Measurements from ENCODE around the gene GPC5.

GPC5 gene

GRCh38 chr13:91359631-91360030 is 38.8 kb upstream of the GPC5 start:
- H3K27ac ChIP-seq, result no peak overlapping the region
- H3K4me3 ChIP-seq, result no peak overlapping the region
- no peak for TF ChIP-seq CTCF (IDR thresholded peaks at IDR 0.05)
- no peak for DNase-seq (ENCODE audit: low spot score)

GRCh38 chr13:91360246-91360751 is 38.1 kb upstream of the GPC5 start:
- DNase-seq (ENCODE audit: low spot score), result no peak
- TF ChIP-seq CTCF (IDR thresholded peaks at IDR 0.05), result no peak
- no peak overlapping the region for H3K4me3 ChIP-seq
- no peak overlapping the region for H3K27ac ChIP-seq

- H3K4me3 ChIP-seq, result no peak overlapping the region
Observed at GRCh38 chr13:91361755-91362271, 36.6 kb upstream of the GPC5 start.

DNA sequence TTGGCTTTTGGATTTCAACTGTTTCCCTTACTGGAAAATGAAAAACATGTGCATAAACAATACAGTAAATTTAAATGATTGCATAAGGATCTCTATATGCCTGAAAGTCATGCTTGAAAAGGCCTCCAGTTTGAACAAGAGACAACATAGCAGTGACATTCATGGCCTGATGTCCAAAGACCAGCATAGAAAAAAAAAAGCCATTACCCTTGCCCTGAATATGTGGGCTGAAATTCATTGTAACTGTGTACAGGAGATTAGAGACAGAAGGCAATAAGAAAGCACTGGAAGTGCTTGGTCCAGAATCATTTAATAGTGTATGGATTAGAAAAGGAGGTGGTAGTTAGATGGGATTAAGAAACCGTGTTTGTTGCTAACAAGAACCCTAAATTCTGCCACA is 35.5 kb upstream of the GPC5 start:
- DNase-seq (ENCODE audit: low spot score), result no peak
- Histone ChIP-seq H3K27ac (no peak overlapping the region), H3K4me3 (no peak overlapping the region)
- no peak for TF ChIP-seq CTCF (IDR thresholded peaks at IDR 0.05)

More at GRCh38 chr13:91361755-91362271, 36.6 kb upstream of the GPC5 start:
- TF ChIP-seq CTCF (IDR thresholded peaks at IDR 0.05), result no peak
- no peak overlapping the region for H3K27ac ChIP-seq
- DNase-seq (ENCODE audit: low spot score), result no peak

DNA sequence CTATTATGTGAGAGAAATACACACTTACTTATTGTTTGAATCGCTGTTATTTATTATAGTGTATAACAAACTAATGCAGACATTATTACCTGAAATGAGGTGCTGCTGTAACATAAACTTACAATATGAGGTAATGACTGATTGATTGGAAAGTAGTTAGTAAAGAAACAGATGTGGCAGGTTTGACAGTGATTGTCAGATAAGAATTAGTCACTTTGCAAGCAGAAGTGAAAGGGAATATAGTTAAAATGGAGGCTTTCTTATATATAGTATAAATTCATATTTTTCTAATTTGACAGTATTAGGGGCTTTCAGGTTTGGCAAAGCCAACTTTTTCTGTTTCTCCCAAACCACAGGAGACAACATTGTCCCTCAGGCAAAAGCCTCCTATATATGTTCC is 30.3 kb upstream of the GPC5 start:
- Histone ChIP-seq H3K27ac (no peak overlapping the region), H3K4me3 (no peak overlapping the region)
- no peak for TF ChIP-seq CTCF (IDR thresholded peaks at IDR 0.05)
- DNase-seq (ENCODE audit: low spot score), result no peak

DNA sequence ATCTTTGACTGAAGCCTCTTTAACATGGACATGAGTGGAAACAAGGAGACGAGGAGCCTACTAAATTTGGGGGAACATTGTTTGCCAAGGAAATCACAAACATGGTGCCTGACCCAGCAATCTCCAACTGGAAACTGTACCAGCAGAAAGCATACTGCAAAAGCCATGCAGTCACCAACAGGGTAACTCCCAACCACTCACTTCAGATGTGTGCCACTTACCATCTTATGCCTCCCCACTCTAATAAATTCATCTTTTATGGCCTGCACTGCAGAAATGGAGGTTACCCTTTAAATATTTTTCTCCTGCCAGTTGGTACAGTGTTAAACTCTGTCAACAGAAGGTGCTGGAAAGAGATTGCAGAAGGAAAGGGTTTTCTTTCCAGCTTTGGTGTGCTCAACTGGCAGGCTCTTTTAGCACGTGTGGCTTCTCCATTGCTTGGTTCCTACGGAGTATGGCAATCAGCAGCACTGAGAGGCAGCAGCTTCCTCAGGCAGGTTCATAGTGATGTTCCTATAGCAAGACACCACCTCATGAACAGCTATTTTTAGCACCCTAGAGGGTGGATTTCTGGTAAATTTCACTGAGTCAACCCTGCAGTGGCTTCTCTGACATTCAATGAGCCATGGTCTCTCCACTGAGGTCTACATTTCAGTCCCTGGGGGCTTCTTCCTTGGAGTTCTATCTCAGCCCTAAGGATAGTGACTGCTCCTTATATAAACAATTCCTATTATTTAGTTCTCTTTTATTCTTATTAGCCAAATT is 29.6 kb upstream of the GPC5 start:
- no peak for DNase-seq (ENCODE audit: low spot score)
- no peak for TF ChIP-seq CTCF (IDR thresholded peaks at IDR 0.05)
- Histone ChIP-seq H3K4me3 (no peak overlapping the region), H3K27ac (no peak overlapping the region)

DNA sequence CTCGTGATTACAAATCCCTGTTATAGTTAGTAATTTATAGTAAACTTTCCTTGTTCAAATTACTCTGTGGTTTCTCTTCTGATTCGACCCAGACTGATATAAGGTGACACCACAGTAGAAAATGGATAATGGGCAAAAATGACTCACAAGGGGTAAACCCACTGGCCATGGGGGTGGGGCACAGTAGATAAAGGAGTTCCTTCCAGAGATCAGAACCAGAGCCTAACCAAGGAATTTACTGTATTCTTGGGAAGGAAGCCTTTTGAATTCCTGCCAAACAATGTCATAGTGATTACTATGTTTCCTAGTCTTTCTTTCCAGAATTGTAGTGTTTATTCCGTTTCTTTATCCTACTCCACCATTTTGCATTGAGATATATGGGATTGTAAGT is 29.0 kb upstream of the GPC5 start:
- DNase-seq (ENCODE audit: low spot score), result no peak
- H3K27ac ChIP-seq, result no peak overlapping the region
- no peak for TF ChIP-seq CTCF (IDR thresholded peaks at IDR 0.05)
- no peak overlapping the region for H3K4me3 ChIP-seq
